ENCODE measurements around the gene RND2. TPM values are rescaled to one million over a fixed set of nuclear protein-coding genes. Genes with fewer than 3 reads are reported as not detected.

Gene RND2
- total RNA-seq, 1 experiment from 2014 or later = not detected

- peak; percentile 87 for DNase-seq (ENCODE audit: low spot score)
These were observed 18.1 kb upstream of the RND2 start, which contains the start of gene IFI35 for GRCh38 chr17:43006639-43007551. Gene IFI35, plus strand, starts transcription at chr17:43006784. Its CDS starts 164 bp downstream, at chr17:43006948.

GRCh38 chr17:43010667-43011308 is 14.2 kb upstream of the RND2 start:
- no peak for DNase-seq (ENCODE audit: low spot score)

GRCh38 chr17:43011728-43012472 is 13.1 kb upstream of the RND2 start:
- DNase-seq (ENCODE audit: low spot score) = no peak

- no peak for DNase-seq (ENCODE audit: low spot score)
These were observed 11.7 kb upstream of the RND2 start for GRCh38 chr17:43013296-43013695.

GRCh38 chr17:43014020-43014648 is 10.9 kb upstream of the RND2 start:
- DNase-seq (ENCODE audit: low spot score) = no peak

GRCh38 chr17:43014649-43015542 is 10.1 kb upstream of the RND2 start:
- DNase-seq (ENCODE audit: low spot score) = no peak

GRCh38 chr17:43015579-43015978 is 9.5 kb upstream of the RND2 start:
- DNase-seq (ENCODE audit: low spot score) = no peak

- DNase-seq (ENCODE audit: low spot score) = no peak
These were observed 8.8 kb upstream of the RND2 start for GRCh38 chr17:43016216-43016615.

GRCh38 chr17:43018008-43018853 is 6.8 kb upstream of the RND2 start:
- no peak for DNase-seq (ENCODE audit: low spot score)

- DNase-seq (ENCODE audit: low spot score) = no peak
These were observed 6.1 kb upstream of the RND2 start for GRCh38 chr17:43018932-43019331.

GRCh38 chr17:43019418-43019817 is 5.6 kb upstream of the RND2 start:
- DNase-seq (ENCODE audit: low spot score) = no peak

- DNase-seq (ENCODE audit: low spot score) = peak; percentile 47
These were observed 4.9 kb upstream of the RND2 start for GRCh38 chr17:43020030-43020621.

- peak; percentile 74 for DNase-seq (ENCODE audit: low spot score)
These were observed 4.0 kb upstream of the RND2 start for GRCh38 chr17:43020789-43021740.

- DNase-seq (ENCODE audit: low spot score) = peak; percentile 58
These were observed 3.1 kb upstream of the RND2 start, which contains the start of gene VAT1 for GRCh38 chr17:43021741-43022512. Gene VAT1, minus strand, starts transcription at chr17:43022385. Its CDS starts 63 bp downstream, at chr17:43022322.

- DNase-seq (ENCODE audit: low spot score) = no peak
These were observed 243 bp downstream of the RND2 start for GRCh38 chr17:43025290-43025657.

- no peak for DNase-seq (ENCODE audit: low spot score)
These were observed 921 bp downstream of the RND2 start for GRCh38 chr17:43025766-43026537.

- DNase-seq (ENCODE audit: low spot score) = no peak
These were observed 1.6 kb downstream of the RND2 start for GRCh38 chr17:43026595-43026994.

All from H4 (cell line).